K562 (cell line): ENCODE results near the gene CENPX. TPM values are rescaled to one million over a fixed set of nuclear protein-coding genes. Genes with fewer than 3 reads are reported as not detected.

Experiments
- CBFB ChIP-seq: sonication (generic); formaldehyde crosslinking; IDR thresholded peaks from 2 replicates; pipeline ENCODE4 v1.4.0; 2020; ENCODE audit warnings: mild to moderate bottlenecking, missing genetic modification reagents
- polyA plus RNA-seq, 8 experiments: library from polyadenylated mRNA; depleted of rRNA in 4 of 8; stranded (reverse) in 5 of 8; unstranded in 3 of 8; fragments of >200 nt; fragmentation: Nextera tagmentation in 2 of 8; fragmentation: Illumina TruSeq in 1 of 8; extraction: Ambion mirVana in 2 of 8; extraction: Trizol in 1 of 8; gene quantifications; 2 replicates each; pipeline versions ENCODE4 v1.2.1 to v1.2.3, GENCODE V29; 2011 to 2014; ENCODE audit warnings: inconsistent platforms in 1 of 8, missing spikeins in 1 of 8
- total RNA-seq, 7 experiments: library from RNA; depleted of rRNA in 6 of 7; stranded (reverse); fragments of >200 nt in 6 of 7; fragmentation: Illumina TruSeq in 2 of 7; extraction: Trizol in 2 of 7; gene quantifications; 2 replicates each; pipeline versions ENCODE4 v1.2.1 to v1.2.3, GENCODE V29; 2011 to 2021; ENCODE audit warnings: low replicate concordance in 1 of 7
- TF ChIP-seq, protein P1 (sequence below): fragments of 450-650 bp; IDR thresholded peaks from 2 replicates; pipeline ENCODE4 v1.6.1; 2017; ENCODE audit warnings: antibody characterized with exemption, mild to moderate bottlenecking
- TF ChIP-seq, protein P2 (sequence below): sonication (generic); formaldehyde crosslinking; IDR thresholded peaks from 2 replicates; pipeline ENCODE4 v1.8.1; 2023; ENCODE audit warnings: mild to moderate bottlenecking, missing genetic modification reagents

Gene CENPX
- total and polyA plus RNA-seq, 9 of the 15 experiments (the other 6 are each of a cell fraction or from before 2014, with no cell fraction given) = 32.7 to 352 (median 127) TPM

- TF ChIP-seq, protein P1, sequence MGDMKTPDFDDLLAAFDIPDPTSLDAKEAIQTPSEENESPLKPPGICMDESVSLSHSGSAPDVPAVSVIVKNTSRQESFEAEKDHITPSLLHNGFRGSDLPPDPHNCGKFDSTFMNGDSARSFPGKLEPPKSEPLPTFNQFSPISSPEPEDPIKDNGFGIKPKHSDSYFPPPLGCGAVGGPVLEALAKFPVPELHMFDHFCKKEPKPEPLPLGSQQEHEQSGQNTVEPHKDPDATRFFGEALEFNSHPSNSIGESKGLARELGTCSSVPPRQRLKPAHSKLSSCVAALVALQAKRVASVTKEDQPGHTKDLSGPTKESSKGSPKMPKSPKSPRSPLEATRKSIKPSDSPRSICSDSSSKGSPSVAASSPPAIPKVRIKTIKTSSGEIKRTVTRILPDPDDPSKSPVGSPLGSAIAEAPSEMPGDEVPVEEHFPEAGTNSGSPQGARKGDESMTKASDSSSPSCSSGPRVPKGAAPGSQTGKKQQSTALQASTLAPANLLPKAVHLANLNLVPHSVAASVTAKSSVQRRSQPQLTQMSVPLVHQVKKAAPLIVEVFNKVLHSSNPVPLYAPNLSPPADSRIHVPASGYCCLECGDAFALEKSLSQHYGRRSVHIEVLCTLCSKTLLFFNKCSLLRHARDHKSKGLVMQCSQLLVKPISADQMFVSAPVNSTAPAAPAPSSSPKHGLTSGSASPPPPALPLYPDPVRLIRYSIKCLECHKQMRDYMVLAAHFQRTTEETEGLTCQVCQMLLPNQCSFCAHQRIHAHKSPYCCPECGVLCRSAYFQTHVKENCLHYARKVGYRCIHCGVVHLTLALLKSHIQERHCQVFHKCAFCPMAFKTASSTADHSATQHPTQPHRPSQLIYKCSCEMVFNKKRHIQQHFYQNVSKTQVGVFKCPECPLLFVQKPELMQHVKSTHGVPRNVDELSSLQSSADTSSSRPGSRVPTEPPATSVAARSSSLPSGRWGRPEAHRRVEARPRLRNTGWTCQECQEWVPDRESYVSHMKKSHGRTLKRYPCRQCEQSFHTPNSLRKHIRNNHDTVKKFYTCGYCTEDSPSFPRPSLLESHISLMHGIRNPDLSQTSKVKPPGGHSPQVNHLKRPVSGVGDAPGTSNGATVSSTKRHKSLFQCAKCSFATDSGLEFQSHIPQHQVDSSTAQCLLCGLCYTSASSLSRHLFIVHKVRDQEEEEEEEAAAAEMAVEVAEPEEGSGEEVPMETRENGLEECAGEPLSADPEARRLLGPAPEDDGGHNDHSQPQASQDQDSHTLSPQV = no peak
- TF ChIP-seq, protein P2, sequence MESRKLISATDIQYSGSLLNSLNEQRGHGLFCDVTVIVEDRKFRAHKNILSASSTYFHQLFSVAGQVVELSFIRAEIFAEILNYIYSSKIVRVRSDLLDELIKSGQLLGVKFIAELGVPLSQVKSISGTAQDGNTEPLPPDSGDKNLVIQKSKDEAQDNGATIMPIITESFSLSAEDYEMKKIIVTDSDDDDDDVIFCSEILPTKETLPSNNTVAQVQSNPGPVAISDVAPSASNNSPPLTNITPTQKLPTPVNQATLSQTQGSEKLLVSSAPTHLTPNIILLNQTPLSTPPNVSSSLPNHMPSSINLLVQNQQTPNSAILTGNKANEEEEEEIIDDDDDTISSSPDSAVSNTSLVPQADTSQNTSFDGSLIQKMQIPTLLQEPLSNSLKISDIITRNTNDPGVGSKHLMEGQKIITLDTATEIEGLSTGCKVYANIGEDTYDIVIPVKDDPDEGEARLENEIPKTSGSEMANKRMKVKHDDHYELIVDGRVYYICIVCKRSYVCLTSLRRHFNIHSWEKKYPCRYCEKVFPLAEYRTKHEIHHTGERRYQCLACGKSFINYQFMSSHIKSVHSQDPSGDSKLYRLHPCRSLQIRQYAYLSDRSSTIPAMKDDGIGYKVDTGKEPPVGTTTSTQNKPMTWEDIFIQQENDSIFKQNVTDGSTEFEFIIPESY = 0 out of 2 replicates have a peak, but pooled peaks have one; percentile 10
- 0 out of 2 replicates have a peak, but pooled peaks have one; percentile 59 for TF ChIP-seq CBFB (CRISPR knock-in tag)
Observed at GRCh38 chr17:82064433-82065192, 41.9 kb upstream of the CENPX start (continued).
